Activated naive CD4-positive, alpha-beta T cell treated with Interleukin-2 at 50 U/mL for 16 hours (primary cell): Measurements from ENCODE around the gene FXYD4.
"Not testable (repeated sequence)": the region's sequence is repeated elsewhere in the genome, so short reads cannot be mapped to it uniquely, and the experiment has no call there.

Source experiments
- DNase-seq: peaks from one replicate; pipeline ENCODE4 v3.0.0-alpha.2; 2020

The FXYD4 gene

GRCh38 chr10:43421944-43422343 lies 50.5 kb downstream of the FXYD4 start:
- DNase-seq = not testable (repeated sequence)

- DNase-seq = no peak
These were observed 53.0 kb downstream of the FXYD4 start for GRCh38 chr10:43424416-43424815.
